Activated naive CD4-positive, alpha-beta T cell treated with anti-CD3 and anti-CD28 coated beads, Interleukin-2, amount 50 U/mL, for 24 hours (primary cell): ENCODE data around the gene USP31.
A peak's percentile ranks its signal among the peaks of the same experiment; 100 is the strongest.
"Not testable (repeated sequence)": the region's sequence is repeated elsewhere in the genome, so short reads cannot be mapped to it uniquely, and the experiment has no call there.

Experiments used
- H3K27ac Mint-ChIP-seq: one replicate; pipeline ENCODE4 v1.8.0; 2021; ENCODE audit warnings: mild to moderate bottlenecking, mixed read lengths
- H3K27me3 Mint-ChIP-seq: one replicate; pipeline ENCODE4 v1.8.0; 2021; ENCODE audit warnings: mixed read lengths
- H3K36me3 Mint-ChIP-seq: one replicate; pipeline ENCODE4 v1.8.0; 2021; ENCODE audit warnings: mixed read lengths
- H3K4me1 Mint-ChIP-seq: one replicate; pipeline ENCODE4 v1.8.0; 2021; ENCODE audit warnings: mixed read lengths
- H3K4me3 Mint-ChIP-seq: one replicate; pipeline ENCODE4 v1.8.0; 2021; ENCODE audit warnings: mild to moderate bottlenecking, mixed read lengths
- H3K9me3 Mint-ChIP-seq: one replicate; pipeline ENCODE4 v1.8.0; 2021; ENCODE audit warnings: mixed read lengths

USP31 gene

DNA sequence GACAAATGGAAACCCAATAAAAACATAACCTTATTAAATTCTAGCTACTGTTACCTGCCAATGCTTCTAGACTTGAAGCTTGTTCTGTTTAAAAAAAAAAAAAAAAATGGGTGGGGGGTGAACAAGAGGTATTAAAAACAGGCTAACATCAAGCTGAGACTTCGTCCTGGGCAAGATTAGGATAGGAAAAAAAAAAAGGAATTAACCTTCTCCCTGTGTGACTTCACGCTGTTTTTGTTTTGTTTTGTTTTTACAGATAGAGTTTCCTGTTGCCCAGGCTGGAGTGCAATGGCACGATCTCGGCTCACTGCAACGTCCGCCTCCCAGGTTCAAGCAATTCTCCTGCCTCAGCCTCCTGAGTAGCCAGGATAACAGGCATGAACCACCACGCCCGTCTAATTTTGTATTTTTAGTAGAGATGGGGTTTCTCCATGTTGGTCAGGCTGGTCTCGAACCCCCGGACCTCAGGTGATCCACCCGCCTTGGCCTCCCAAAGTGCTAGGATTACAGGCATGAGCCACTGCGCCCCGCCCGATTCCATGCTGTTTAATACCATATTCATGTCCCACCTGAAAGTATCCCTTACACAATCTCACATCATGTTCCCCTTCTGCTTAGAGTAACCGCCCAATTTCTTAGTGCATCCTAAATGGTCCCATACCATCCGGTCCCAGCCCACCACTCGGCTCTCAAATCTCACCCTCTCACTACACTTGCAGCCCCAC is 2.2 kb downstream of the USP31 start:
- no peaks in the 10 kb centered on the region for H3K36me3 Mint-ChIP-seq
- no peaks in the 10 kb centered on the region for H3K9me3 Mint-ChIP-seq
- H3K4me1 Mint-ChIP-seq: peaks cover 20% of the 10 kb centered on the region
- no peaks in the 10 kb centered on the region for H3K27me3 Mint-ChIP-seq
- H3K4me3 Mint-ChIP-seq: no peak overlapping the region
- no peak overlapping the region for H3K27ac Mint-ChIP-seq

DNA sequence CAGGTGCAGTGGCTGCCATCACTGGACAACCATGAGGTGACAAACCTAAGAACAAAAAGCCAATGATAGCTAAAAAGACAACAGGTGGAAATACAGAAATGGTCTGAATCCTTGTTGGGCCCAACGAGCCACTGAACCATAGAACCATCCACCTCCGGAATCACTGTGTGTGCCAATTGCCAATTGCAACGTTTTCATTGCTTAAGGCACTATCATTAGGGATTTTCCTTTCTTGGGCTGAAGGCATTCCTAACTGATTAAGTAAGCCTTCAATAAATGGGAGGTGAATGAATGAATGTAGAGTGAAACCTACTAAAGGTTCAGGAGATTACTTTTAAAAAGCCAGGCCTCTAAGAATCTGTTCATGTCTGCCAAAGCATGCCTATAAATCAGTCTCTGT is 3.6 kb downstream of the USP31 start:
- Mint-ChIP-seq H3K4me1 (peaks cover 20% of the 10 kb centered on the region), H3K27ac (peak overlapping the region; percentile 15), H3K4me3 (no peak overlapping the region), H3K27me3 (no peaks in the 10 kb centered on the region), H3K9me3 (no peaks in the 10 kb centered on the region), H3K36me3 (no peaks in the 10 kb centered on the region)

DNA sequence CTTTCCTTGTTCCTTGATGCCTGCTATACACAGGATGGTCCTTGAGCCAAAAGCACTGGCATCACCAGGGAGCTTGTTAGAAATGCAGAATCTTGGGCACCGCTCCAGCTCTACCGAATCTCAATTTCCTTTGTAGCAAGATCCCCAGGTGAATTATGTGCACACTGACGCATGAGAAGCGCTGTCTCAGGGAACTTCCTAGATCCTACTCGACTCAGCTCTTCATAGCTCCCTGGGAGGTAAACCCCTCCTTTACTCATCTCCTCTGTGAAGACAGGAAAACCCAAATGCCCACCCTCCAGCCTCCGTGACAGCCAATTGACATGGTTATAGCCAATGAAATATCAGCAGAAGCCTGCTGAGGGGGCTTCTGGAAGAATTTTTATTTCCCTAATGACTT is 4.1 kb downstream of the USP31 start:
- Mint-ChIP-seq H3K27ac (peak overlapping the region; percentile 15), H3K27me3 (no peaks in the 10 kb centered on the region), H3K9me3 (no peaks in the 10 kb centered on the region), H3K4me1 (peaks cover 19% of the 10 kb centered on the region), H3K4me3 (no peak overlapping the region), H3K36me3 (no peaks in the 10 kb centered on the region)

DNA sequence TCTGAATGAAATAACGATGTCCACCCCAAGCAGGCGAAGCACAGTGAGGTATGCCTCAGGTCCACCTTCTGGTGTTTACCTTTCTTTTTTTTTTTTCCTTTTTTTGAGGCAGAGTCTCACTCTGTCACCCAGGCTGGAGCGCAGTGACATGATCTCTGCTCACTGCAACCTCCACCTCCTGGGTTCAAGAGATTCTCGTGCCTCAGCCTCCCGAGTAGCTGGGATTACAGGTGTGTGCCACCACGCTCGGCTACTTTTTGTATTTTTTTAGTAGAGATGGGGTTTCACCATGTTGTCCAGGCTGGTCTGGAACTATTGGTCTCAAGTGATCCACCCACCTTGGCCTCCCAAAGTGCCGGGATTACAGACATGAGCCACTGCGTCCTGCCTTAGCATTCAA is 4.9 kb downstream of the USP31 start:
- not testable (repeated sequence) for H3K4me3 Mint-ChIP-seq, H3K36me3 Mint-ChIP-seq, H3K27ac Mint-ChIP-seq, H3K27me3 Mint-ChIP-seq, H3K9me3 Mint-ChIP-seq
- peaks cover 12% of the 10 kb centered on the region for H3K4me1 Mint-ChIP-seq

DNA sequence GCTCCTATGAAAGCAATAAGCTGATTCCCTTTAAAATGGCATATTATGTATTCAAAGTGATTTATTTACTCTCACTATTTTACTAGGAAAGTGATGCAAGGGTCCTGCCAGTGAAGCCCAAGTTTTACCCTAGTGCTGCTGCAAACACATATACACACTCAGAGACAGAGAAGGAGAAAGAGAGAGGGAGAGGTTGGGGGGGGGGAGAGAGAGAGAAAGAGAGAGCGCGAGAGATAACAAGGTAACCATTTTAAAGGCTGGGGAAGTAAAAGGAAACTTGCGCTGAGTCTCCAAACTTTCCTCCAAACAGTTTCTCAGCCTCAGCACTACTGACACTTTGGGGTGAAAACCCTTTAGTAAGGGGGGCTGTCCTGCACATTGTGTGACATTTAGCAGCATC is 5.9 kb downstream of the USP31 start:
- Mint-ChIP-seq H3K36me3 (peaks cover 5% of the 10 kb centered on the region), H3K9me3 (peaks cover 4% of the 10 kb centered on the region), H3K27me3 (no peaks in the 10 kb centered on the region), H3K4me1 (peaks cover 16% of the 10 kb centered on the region), H3K4me3 (no peak overlapping the region), H3K27ac (no peak overlapping the region)

DNA sequence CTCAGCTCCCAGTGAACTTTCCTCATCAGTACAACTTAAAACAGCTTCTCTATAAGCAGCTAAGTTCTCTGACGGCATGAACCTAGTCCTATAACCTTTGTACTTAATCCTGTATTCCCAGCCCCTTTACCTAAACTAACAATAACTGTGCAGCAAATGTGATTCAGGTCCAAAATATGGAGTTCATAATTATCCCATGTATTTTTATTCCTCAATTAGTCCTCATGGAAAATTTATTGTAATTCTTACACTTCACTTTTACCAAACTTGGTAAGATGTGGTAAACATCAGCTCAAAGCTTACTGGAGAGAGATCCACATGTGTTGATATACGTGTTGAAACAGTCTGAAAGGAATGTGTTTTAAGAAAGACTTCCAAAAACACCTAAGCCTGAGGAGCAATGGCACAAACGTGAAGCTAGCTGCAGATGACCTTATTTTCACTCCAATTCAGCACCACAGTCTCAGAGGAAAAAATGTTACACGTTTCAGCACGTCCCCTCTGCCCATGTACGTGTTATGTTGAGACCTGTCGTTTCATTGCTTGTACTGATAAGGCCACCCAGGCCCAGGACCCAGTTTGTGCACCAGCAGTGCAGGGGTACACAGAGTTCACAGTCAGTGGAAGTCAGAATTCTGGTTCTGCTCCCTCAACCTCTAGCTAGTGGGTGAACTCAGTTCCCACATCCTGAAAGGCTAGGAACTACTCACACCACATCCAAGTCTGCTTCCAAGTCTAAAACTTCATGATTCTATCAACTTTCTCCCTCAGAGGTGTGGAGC is 7.1 kb downstream of the USP31 start:
- Mint-ChIP-seq H3K4me1 (peaks cover 12% of the 10 kb centered on the region), H3K27me3 (no peaks in the 10 kb centered on the region), H3K9me3 (peaks cover 15% of the 10 kb centered on the region), H3K36me3 (peaks cover 12% of the 10 kb centered on the region), H3K27ac (no peak overlapping the region), H3K4me3 (no peak overlapping the region)

DNA sequence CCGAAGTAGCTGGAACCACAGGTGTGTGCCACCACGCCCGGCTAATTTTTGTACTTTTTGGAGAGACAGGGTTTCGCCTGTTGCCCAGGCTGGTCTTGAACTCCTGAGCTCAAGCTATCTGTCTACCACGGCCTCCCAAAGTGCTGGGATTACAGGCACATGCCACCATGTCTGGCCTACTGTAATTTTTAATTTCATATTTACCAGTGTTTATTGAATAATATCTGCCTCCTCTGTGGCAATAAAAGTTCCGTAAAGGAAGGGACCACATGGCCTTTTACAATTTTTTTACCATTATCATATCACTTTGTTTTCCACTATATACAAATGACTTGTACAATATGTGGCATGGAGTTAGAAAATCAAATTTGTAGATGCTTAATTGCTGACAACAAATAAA is 7.8 kb downstream of the USP31 start:
- H3K27ac Mint-ChIP-seq: no peak overlapping the region
- no peak overlapping the region for H3K4me3 Mint-ChIP-seq
- H3K36me3 Mint-ChIP-seq: peaks cover 13% of the 10 kb centered on the region
- H3K9me3 Mint-ChIP-seq: peaks cover 15% of the 10 kb centered on the region
- H3K27me3 Mint-ChIP-seq: no peaks in the 10 kb centered on the region
- H3K4me1 Mint-ChIP-seq: peaks cover 12% of the 10 kb centered on the region

DNA sequence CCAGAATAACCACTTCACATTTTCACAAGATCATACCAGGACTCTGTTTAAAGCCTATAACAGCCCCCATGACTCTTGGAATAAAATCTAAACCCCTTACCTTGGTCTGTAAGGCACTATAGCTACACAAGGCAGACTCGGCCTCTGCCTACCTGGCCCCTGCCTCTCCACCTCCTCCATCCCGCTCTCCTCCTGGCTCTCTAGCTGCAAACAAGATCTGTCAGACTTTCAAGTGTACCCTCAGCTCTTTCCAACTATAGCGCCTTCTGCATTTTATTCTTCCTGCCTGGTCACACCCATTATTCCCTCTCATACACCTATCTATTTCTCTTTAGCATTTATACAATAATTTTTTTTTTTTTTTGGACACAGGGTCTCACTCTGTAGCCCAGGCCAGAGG is 8.2 kb downstream of the USP31 start:
- peaks cover 14% of the 10 kb centered on the region for H3K36me3 Mint-ChIP-seq
- H3K27ac Mint-ChIP-seq: no peak overlapping the region
- peaks cover 16% of the 10 kb centered on the region for H3K9me3 Mint-ChIP-seq
- H3K4me1 Mint-ChIP-seq: peaks cover 12% of the 10 kb centered on the region
- H3K4me3 Mint-ChIP-seq: no peak overlapping the region
- H3K27me3 Mint-ChIP-seq: no peaks in the 10 kb centered on the region

DNA sequence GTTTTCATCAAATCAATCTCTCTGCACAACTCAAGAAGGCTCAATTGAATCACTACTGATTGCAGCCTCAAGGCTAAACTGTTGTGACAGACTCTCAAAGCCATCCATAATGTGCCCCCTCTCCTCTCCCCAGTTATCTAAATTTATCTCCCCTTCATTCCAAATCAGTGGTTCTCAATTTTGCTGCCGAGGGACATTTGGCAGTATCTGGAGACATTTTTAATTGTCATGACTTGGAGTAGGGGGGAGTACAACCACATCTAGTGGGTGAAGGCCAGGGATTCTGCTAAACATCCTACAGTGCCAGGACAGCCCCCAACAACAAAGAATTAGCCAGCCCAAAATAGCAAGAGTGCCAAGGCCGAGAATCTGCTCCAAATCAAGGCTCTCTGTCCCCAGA is 9.1 kb downstream of the USP31 start:
- no peak overlapping the region for H3K4me3 Mint-ChIP-seq
- H3K27me3 Mint-ChIP-seq: no peaks in the 10 kb centered on the region
- H3K9me3 Mint-ChIP-seq: peaks cover 21% of the 10 kb centered on the region
- H3K36me3 Mint-ChIP-seq: peaks cover 21% of the 10 kb centered on the region
- peaks cover 8% of the 10 kb centered on the region for H3K4me1 Mint-ChIP-seq
- no peak overlapping the region for H3K27ac Mint-ChIP-seq

DNA sequence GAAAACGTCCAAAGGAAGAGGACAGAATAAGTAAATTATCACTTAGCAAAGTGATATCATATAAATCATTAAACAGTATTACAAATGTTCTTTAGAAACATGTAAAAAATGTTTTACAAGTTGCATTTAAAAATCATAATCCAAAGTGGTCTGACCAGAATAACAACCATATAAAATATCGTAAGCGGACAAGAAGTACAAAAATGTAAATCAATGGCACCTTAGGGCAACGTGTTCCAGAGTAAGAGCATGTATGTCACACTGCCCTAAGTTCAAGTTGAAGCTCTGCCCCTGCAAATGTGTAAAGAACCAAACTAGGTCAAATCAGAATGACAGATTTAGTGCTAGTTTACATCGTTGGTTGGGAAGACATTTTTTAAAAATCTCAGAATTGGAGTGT is 11.4 kb downstream of the USP31 start:
- peaks cover 24% of the 10 kb centered on the region for H3K36me3 Mint-ChIP-seq
- peaks cover 21% of the 10 kb centered on the region for H3K9me3 Mint-ChIP-seq
- H3K4me3 Mint-ChIP-seq: no peak overlapping the region
- H3K27me3 Mint-ChIP-seq: no peaks in the 10 kb centered on the region
- H3K27ac Mint-ChIP-seq: no peak overlapping the region
- peaks cover 8% of the 10 kb centered on the region for H3K4me1 Mint-ChIP-seq

DNA sequence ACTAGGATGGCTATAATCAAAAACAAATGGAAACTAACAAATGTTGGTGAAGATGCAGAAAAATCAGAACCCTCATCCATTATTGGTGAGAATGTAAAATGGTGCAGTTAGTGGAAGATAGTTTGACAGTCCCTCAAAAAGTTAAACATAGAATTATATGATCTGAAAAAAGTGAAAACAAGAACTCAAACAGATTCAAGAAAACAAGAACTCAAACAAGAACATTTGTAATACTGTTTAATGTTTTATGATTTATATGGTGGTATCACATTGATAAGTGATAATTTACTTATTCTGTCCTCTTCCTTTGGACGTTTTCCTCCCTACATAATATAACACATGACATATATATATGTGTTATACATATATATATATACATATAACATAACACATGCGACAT is 12.0 kb downstream of the USP31 start:
- H3K9me3 Mint-ChIP-seq: peaks cover 21% of the 10 kb centered on the region
- peaks cover 24% of the 10 kb centered on the region for H3K36me3 Mint-ChIP-seq
- H3K4me1 Mint-ChIP-seq: peaks cover 14% of the 10 kb centered on the region
- H3K27me3 Mint-ChIP-seq: no peaks in the 10 kb centered on the region
- H3K27ac Mint-ChIP-seq: no peak overlapping the region
- H3K4me3 Mint-ChIP-seq: no peak overlapping the region

DNA sequence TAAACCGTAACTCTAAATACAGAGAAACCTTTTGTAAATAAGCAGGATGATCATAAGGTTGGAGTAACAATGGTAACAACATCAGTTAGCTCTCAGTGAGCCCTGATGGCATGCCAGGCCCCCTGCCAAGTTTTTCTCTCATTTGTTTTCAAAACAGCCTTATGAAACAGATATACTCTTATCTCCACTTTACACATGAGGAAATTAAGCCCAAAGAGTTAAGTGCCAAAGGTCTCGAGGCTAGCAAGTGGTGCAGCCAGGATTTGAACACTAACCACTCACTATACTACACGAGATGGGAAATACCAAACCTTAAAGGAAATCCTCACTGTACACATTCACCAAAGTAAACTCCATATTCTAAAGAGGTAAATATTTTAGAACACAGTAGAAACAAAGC is 15.0 kb downstream of the USP31 start:
- H3K27ac Mint-ChIP-seq: no peak overlapping the region

DNA sequence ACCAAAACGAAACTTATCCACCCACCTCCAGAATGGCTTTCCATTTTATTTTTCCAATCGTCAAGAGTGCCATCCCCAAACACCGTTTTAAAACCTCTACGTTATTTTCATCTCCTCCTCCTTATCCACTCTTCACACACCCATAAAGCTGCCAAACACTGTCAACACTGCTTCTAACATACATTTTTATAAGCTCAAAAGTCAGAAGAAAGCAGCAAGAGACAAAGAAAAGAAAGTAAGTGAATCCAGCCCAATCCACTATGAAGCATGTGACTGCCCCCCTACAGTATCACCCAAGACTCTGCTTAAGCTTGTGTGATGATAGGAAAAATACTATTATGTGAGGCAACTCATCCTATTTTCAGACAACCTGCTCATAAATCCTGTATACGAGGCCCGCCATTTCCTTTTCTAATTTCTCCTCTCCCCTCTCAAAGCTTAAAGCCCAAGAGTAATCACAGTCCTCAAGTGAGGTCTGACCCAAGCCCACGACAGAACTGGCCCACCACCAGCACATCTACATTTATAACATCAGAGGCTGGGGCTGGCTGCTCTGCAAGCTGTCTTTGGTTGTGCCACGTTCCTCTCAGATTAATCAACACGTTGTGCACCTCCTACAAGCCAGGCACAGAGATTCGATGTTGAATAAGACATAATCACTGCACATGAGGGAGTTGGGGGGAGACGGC is 16.3 kb downstream of the USP31 start:
- peaks cover 16% of the 10 kb centered on the region for H3K36me3 Mint-ChIP-seq
- H3K4me1 Mint-ChIP-seq: peaks cover 12% of the 10 kb centered on the region
- no peak overlapping the region for H3K4me3 Mint-ChIP-seq
- H3K27me3 Mint-ChIP-seq: no peaks in the 10 kb centered on the region
- H3K27ac Mint-ChIP-seq: no peak overlapping the region
- peaks cover 12% of the 10 kb centered on the region for H3K9me3 Mint-ChIP-seq

More for the DNA sequence above, 15.0 kb downstream of the USP31 start:
- H3K27me3 Mint-ChIP-seq: no peaks in the 10 kb centered on the region
- peaks cover 21% of the 10 kb centered on the region for H3K9me3 Mint-ChIP-seq
- peaks cover 24% of the 10 kb centered on the region for H3K36me3 Mint-ChIP-seq
- no peak overlapping the region for H3K4me3 Mint-ChIP-seq
- H3K4me1 Mint-ChIP-seq: peaks cover 15% of the 10 kb centered on the region

DNA sequence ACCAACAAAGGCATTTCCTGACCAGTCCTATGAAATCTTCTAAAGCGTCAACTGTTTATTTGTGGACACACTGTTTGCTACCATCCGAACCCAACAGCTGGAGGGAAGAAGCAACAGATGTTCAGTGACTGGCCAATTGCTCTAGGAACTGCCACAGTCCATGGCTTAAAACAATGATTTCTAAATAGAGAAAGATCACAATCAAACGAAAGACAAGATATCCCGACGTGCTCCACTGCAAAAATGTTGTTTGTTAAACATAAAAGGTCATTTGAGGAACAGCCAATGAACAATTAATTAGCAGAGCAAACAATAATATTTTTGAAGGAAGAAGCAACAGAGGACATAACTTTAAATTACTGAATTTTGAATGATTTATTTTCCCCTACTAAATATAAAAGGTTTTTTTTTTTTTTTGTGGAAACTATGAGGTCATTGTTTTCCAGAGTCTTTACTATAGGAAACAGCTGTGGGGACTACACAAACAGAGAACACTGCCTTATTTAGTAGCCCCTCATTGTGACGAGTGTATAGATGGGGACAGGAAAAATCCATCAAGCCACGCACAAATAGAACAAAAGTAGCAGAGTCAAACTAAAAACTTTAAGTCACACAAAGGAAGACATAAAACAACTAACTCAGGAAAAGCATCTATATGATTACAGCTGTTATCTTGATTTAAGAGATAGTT is 17.2 kb downstream of the USP31 start:
- H3K27me3 Mint-ChIP-seq: no peaks in the 10 kb centered on the region
- peaks cover 12% of the 10 kb centered on the region for H3K4me1 Mint-ChIP-seq
- H3K9me3 Mint-ChIP-seq: peaks cover 6% of the 10 kb centered on the region
- H3K36me3 Mint-ChIP-seq: peaks cover 12% of the 10 kb centered on the region
- no peak overlapping the region for H3K27ac Mint-ChIP-seq
- H3K4me3 Mint-ChIP-seq: no peak overlapping the region

DNA sequence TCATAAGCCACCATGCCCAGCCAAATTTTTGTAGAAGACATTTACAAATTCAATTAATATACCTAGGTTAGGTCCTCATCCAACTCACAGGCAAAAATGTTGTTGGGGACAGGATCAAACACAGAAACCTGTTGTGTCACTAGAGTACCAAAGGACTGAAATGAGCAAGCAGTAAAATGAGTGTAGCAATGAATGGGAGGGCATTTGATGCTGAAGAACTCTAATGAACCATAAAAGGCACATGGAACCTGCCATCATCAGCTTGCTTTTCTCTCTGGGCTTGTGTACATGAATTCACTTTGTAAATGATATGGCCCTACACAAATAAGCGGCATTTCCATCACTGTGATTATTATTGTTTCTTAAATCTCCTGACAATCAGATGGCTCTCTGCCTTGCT is 17.8 kb downstream of the USP31 start:
- no peaks in the 10 kb centered on the region for H3K27me3 Mint-ChIP-seq
- peaks cover 12% of the 10 kb centered on the region for H3K4me1 Mint-ChIP-seq
- H3K36me3 Mint-ChIP-seq: peaks cover 12% of the 10 kb centered on the region
- no peak overlapping the region for H3K4me3 Mint-ChIP-seq
- H3K9me3 Mint-ChIP-seq: peaks cover 6% of the 10 kb centered on the region
- H3K27ac Mint-ChIP-seq: no peak overlapping the region
